Activated CD4-positive, alpha-beta memory T cell treated with anti-CD3 and anti-CD28 coated beads for 36 hours (primary cell): ENCODE results near the gene PCDH8. TPM values are rescaled to one million over a fixed set of nuclear protein-coding genes. Genes with fewer than 3 reads are reported as not detected.

Experiments
- CTCF ChIA-PET: fragments of 350-600 bp; sonication (Branson Sonifier 250); formaldehyde crosslinking; loops from one replicate; lab custom pipeline; 2021; ENCODE audit warnings: antibody characterized with exemption, inconsistent platforms; lab: Charles Lee
- POLR2A ChIA-PET: fragments of 350-600 bp; sonication (Branson Sonifier 250); formaldehyde crosslinking; loops from one replicate; lab custom pipeline; 2021; ENCODE audit warnings: antibody characterized with exemption; lab: Charles Lee
- DNase-seq: peaks from one replicate; pipeline ENCODE4 v3.0.0-alpha.2; 2020
- H3K27ac Mint-ChIP-seq: one replicate; pipeline ENCODE4 v1.8.0; 2021; ENCODE audit warnings: mixed read lengths
- H3K27me3 Mint-ChIP-seq: one replicate; pipeline ENCODE4 v1.8.0; 2021; ENCODE audit warnings: mixed read lengths
- H3K36me3 Mint-ChIP-seq: one replicate; pipeline ENCODE4 v1.8.0; 2021; ENCODE audit warnings: mixed read lengths
- H3K4me1 Mint-ChIP-seq: one replicate; pipeline ENCODE4 v1.8.0; 2021; ENCODE audit warnings: low read depth, mixed read lengths
- H3K4me3 Mint-ChIP-seq: one replicate; pipeline ENCODE4 v1.8.0; 2021; ENCODE audit warnings: mild to moderate bottlenecking, mixed read lengths
- H3K9me3 Mint-ChIP-seq: one replicate; pipeline ENCODE4 v1.8.0; 2021; ENCODE audit warnings: mixed read lengths
- intact Hi-C: fragments of 100-400 bp; cut with micrococcal nuclease; formaldehyde crosslinking; loops from one replicate; pipeline ENCODE4 v1.15.1; 2023
- microRNA-seq: library from miRNA; unstranded; fragments of <30 nt; microRNA quantifications from one replicate; pipeline ENCODE4 v1.2.0, GENCODE V29; 2022; ENCODE audit warnings: borderline number of aligned reads, borderline microRNAs expressed, borderline replicate concordance
- total RNA-seq, 2 experiments: library from RNA; stranded (reverse); gene quantifications; one replicate each; pipeline ENCODE4 v1.2.3, GENCODE V29; 2021

The PCDH8 gene
- total RNA-seq, 2 experiments from 2014 or later: not detected

DNA sequence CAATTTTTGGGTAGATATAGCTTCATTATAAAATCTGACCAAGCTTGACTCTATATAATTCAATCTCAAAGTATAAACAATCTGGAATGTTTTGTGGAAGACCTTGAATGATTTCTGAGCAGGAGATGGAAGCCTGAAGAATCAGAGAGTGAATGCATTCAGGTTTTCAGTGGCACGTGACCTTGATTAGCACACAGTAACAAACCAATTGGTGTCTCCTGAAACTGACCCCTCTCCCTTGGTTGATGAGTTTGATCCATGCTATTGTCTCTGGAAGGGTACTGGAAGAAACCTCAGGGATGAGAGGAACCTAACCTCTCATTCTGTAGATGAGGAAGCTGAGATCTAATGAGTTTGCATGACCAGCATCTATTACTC, 39.6 kb downstream of the PCDH8 start:
- CTCF ChIA-PET: interaction anchor here (0.6 to 1.8 kb wide), 6 partner anchors 51 to 199 kb away, joined by 3 to 14 read pairs (median 4); partner anchors contain the start of gene SUGT1
- Mint-ChIP-seq H3K27ac (no peak overlapping the region), H3K4me1 (peaks cover 4% of the 10 kb centered on the region), H3K9me3 (no peaks in the 10 kb centered on the region), H3K4me3 (no peak overlapping the region), H3K36me3 (no peaks in the 10 kb centered on the region), H3K27me3 (peaks cover 15% of the 10 kb centered on the region)
- POLR2A ChIA-PET: no interaction called here
- no peak for DNase-seq
- intact Hi-C loops: loop anchor here (2.0 to 10.0 kb wide), 2 partner anchors 144 to 194 kb away; no protein-coding TSS in a partner anchor

DNA sequence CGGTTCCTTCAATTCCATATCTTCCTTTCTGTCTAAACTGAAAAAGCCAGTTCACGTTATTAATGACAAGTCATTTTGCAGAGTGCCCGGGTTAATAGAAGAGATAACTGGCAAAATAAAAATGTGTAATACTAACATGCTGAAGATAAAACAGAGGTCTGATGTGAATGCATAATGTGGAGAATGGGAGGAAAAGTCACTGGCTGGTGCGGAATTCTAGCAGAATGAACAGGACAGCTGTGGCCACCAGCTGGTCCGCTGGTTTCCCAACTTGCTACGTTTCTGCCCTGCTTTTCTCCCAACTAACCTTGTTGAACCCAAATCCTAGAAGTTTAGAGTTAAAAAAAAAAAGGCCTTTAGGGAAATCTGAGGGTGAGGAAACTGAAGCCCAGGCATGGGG, 42.4 kb downstream of the PCDH8 start:
- DNase-seq: no peak
- H3K27me3 Mint-ChIP-seq: peaks cover 15% of the 10 kb centered on the region
- ChIA-PET POLR2A (no interaction called here), CTCF (interaction anchor here (0.6 kb wide), 1 partner anchor 39 kb away, joined by 4 read pairs; no protein-coding TSS in a partner anchor)
- H3K4me1 Mint-ChIP-seq: peaks cover 4% of the 10 kb centered on the region
- H3K4me3 Mint-ChIP-seq: no peak overlapping the region
- intact Hi-C loops: loop anchor here (10.0 kb wide), 1 partner anchor 191 kb away; no protein-coding TSS in a partner anchor
- H3K9me3 Mint-ChIP-seq: no peaks in the 10 kb centered on the region
- no peak overlapping the region for H3K27ac Mint-ChIP-seq
- H3K36me3 Mint-ChIP-seq: no peaks in the 10 kb centered on the region

DNA sequence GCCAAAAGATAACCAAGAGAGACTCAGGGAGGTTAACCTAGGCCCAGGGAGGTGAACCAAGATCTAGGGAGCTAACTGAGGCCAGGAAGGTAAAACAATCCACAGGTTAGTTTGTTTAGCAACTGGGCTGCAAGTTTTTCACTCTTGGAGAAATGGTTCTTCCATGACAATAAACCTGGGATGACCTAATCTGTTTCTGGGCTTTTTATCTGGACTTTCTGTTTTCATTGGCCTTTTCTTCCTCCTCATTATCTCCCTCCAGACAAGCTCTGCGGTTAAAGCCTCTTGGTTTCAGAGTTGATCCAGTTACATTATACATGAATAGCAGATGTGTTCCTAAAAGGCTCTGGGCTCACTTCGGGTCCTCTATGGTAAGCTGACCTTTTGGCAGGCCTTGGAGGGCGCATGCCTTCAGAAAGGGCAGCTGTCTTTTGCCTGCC, 44.2 kb downstream of the PCDH8 start:
- Mint-ChIP-seq H3K27me3 (peaks cover 17% of the 10 kb centered on the region), H3K27ac (no peak overlapping the region), H3K4me3 (no peak overlapping the region), H3K4me1 (peaks cover under 1% of the 10 kb centered on the region), H3K36me3 (no peaks in the 10 kb centered on the region), H3K9me3 (no peaks in the 10 kb centered on the region)
- DNase-seq: no peak
- intact Hi-C loops: loop anchor here (10.0 kb wide), 1 partner anchor 189 kb away; no protein-coding TSS in a partner anchor
- CTCF ChIA-PET: no interaction called here
- POLR2A ChIA-PET: no interaction called here

DNA sequence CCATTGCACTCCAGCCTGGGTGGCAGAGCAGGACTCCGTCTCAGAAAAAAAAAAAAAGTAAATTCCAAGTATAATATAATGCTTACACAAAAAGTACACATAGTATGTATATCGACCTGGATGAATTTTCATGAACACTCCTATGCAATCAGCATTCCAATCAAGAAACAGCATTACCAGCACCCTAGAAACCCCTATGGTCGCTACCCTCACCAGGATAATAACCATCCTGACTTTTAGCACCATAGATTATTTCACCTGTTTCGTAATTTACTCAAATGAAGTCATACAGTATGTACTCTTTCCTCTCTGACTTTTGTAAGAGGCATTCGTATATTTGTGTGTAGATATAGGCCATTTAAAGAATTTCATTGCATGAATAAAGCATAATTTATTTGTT, 47.6 kb downstream of the PCDH8 start:
- no peak overlapping the region for H3K4me3 Mint-ChIP-seq
- ChIA-PET CTCF (no interaction called here), POLR2A (no interaction called here)
- H3K27me3 Mint-ChIP-seq: peaks cover 18% of the 10 kb centered on the region
- no peaks in the 10 kb centered on the region for H3K4me1 Mint-ChIP-seq
- DNase-seq: no peak
- no peaks in the 10 kb centered on the region for H3K9me3 Mint-ChIP-seq
- H3K36me3 Mint-ChIP-seq: no peaks in the 10 kb centered on the region
- intact Hi-C loops: loop anchor here (10.0 kb wide), 1 partner anchor 186 kb away; no protein-coding TSS in a partner anchor
- no peak overlapping the region for H3K27ac Mint-ChIP-seq

DNA sequence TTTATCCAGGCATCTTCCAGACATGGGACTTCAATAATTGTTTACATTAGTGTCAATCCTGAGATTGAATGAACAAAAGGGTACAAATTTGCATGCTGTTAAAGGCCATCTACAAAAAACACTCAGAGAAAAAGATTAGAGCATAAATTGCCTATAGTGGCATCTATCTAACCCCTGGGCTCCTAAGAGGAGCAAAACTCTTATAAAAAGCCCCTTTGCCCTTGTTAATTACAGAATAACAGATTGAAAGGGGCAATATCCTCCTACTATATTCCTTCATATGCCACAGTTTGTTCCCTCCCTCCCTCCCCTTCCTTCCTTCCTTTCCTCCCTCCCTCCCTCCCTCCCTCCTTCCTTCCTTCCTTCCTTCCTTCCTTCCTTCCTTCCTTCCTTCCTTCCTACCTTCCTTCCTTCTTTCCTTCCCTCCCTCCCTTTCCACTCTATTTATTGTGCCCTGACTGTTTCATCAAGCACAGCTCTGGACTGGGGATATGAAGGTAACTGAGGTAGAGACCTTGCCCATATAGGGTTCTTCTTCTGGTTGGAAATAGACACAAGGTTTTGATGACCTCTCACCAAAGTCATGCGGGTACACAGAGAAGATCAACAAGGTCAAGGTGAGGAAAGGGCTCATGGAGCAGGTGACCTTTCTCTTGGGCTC, 49.5 kb downstream of the PCDH8 start:
- H3K36me3 Mint-ChIP-seq: no peaks in the 10 kb centered on the region
- H3K4me3 Mint-ChIP-seq: no peak overlapping the region
- POLR2A ChIA-PET: no interaction called here
- intact Hi-C loops: no loop called here
- CTCF ChIA-PET: no interaction called here
- H3K4me1 Mint-ChIP-seq: no peaks in the 10 kb centered on the region
- peaks cover 13% of the 10 kb centered on the region for H3K27me3 Mint-ChIP-seq
- H3K9me3 Mint-ChIP-seq: no peaks in the 10 kb centered on the region
- DNase-seq: no peak
- no peak overlapping the region for H3K27ac Mint-ChIP-seq

DNA sequence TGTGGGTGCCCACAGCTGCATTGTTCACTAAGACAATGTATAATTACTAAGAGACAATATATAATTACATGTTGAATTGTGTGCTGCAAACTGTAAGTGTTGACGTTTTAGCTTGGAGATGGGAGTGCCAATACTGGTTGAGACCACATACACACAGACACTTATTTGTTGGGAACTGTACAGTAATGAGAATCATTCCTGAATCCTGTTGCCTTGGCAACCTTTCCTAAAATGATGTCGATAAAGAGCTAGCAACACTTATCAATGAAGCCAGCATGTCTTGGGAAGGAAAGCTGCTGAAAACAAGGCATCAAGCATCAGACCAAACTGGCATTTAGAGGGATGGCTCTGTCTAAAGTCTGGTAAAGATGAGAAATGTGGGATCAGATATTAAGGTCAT, 51.3 kb downstream of the PCDH8 start:
- ChIA-PET CTCF (no interaction called here), POLR2A (no interaction called here)

DNA sequence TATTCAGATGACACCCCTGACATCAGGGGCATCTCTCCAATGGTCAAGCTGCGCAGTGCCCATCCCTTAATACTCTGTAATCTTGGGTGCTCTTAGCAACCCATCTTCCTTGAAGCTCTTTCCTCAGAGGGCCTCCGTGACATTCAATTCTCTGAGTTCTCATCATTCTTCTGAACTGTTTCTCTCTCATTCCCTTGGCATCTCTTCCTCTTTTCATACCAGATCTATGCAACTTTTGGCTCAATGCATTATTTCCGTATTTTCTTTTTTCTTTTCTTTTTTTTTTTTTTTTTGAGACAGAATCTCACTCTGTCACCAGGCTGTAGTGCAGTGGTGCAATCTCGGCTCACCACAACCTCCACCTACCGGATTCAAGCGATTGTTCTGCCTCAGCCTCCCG, 53.9 kb downstream of the PCDH8 start:
- ChIA-PET CTCF (no interaction called here), POLR2A (no interaction called here)
- H3K27me3 Mint-ChIP-seq: peaks cover 10% of the 10 kb centered on the region
- no peaks in the 10 kb centered on the region for H3K4me1 Mint-ChIP-seq
- no peaks in the 10 kb centered on the region for H3K9me3 Mint-ChIP-seq
- intact Hi-C loops: no loop called here
- DNase-seq: no peak
- H3K4me3 Mint-ChIP-seq: no peak overlapping the region
- no peak overlapping the region for H3K27ac Mint-ChIP-seq
- no peaks in the 10 kb centered on the region for H3K36me3 Mint-ChIP-seq

More for the DNA sequence above, 51.3 kb downstream of the PCDH8 start:
- H3K4me3 Mint-ChIP-seq: no peak overlapping the region
- no peaks in the 10 kb centered on the region for H3K4me1 Mint-ChIP-seq
- H3K36me3 Mint-ChIP-seq: no peaks in the 10 kb centered on the region
- intact Hi-C loops: no loop called here
- H3K27ac Mint-ChIP-seq: no peak overlapping the region
- no peak for DNase-seq
- H3K27me3 Mint-ChIP-seq: peaks cover 10% of the 10 kb centered on the region
- no peaks in the 10 kb centered on the region for H3K9me3 Mint-ChIP-seq

DNA sequence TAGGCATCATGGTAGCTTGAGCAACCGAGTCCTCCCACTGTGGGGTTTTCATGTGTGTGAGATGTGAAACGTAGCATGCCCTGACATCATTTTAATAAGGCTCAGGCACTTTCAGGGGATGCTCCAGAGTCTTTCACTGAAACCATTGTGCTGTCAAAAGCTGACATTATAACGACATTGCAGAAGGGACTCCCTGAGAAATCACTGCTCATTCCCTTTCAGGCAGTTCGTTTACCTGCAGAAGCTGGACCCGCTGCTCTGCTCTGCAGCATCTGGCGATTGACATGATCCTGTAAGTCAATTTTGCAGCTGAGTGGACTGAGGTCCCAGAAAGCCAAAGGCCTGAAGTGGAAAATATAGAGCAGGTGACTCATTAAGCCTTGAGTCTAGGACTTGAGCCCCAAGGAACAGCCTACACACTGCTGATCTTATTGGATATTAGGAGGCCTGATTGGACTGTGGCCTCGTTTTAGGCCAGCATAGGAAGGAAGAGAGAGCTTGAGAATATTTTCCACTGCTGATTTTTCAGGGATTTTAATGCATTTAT, 54.9 kb downstream of the PCDH8 start:
- no peak overlapping the region for H3K4me3 Mint-ChIP-seq
- H3K27me3 Mint-ChIP-seq: peaks cover 10% of the 10 kb centered on the region
- ChIA-PET POLR2A (no interaction called here), CTCF (no interaction called here)
- no peaks in the 10 kb centered on the region for H3K4me1 Mint-ChIP-seq
- no peak for DNase-seq
- H3K27ac Mint-ChIP-seq: no peak overlapping the region
- intact Hi-C loops: no loop called here
- no peaks in the 10 kb centered on the region for H3K36me3 Mint-ChIP-seq
- H3K9me3 Mint-ChIP-seq: no peaks in the 10 kb centered on the region

Small RNA genes lying within 50 kb of the gene (microRNA-seq; reads per million reads assigned to microRNA genes)
- not detected for gene MIR759

Other genes starting within 250 kb of the PCDH8 start
- 1 to 10 TPM; 7.6 to 8.5 TPM for gene HNRNPA1L2, start 206.2 kb downstream of the PCDH8 start, total RNA-seq
- 10 to 100 TPM; 63.1 to 64.0 TPM for gene SUGT1, start 195.8 kb downstream of the PCDH8 start, total RNA-seq
- not detected for gene CNMD, start 108.8 kb downstream of the PCDH8 start, total RNA-seq
- not detected for gene OLFM4, start 180.2 kb upstream of the PCDH8 start, total RNA-seq